Smooth muscle cell (in vitro differentiated cells): ENCODE measurements around the gene NRXN2. TPM values are rescaled to one million over a fixed set of nuclear protein-coding genes. Genes with fewer than 3 reads are reported as not detected.

Experiments used
- DNase-seq: peaks from one replicate; lab custom pipeline; 2025; ENCODE audit not compliant: unreplicated experiment; lab: John Stamatoyannopoulos, UW
- H2AFZ ChIP-seq: fragments of 200-600 bp; sonication (generic); 2 replicates; pipeline ENCODE4 v1.6.0; 2016; ENCODE audit warnings: antibody characterized with exemption, low read depth, mild to moderate bottlenecking
- H3F3A ChIP-seq: fragments of 200-600 bp; sonication (generic); 2 replicates; pipeline ENCODE4 v1.6.0; 2017; ENCODE audit warnings: antibody characterized with exemption, low read depth
- H3K27ac ChIP-seq: fragments of 200-600 bp; sonication (generic); 2 replicates; pipeline ENCODE4 v1.5.1; 2016; ENCODE audit warnings: low read depth, mild to moderate bottlenecking
- H3K27me3 ChIP-seq: fragments of 200-600 bp; sonication (generic); 2 replicates; pipeline ENCODE4 v1.6.1; 2016; ENCODE audit warnings: low read depth, mild to moderate bottlenecking
- H3K36me3 ChIP-seq: fragments of 200-600 bp; sonication (generic); 2 replicates; pipeline ENCODE4 v1.5.1; 2016; ENCODE audit warnings: low read depth
- H3K4me1 ChIP-seq: fragments of 200-600 bp; sonication (generic); 2 replicates; pipeline ENCODE4 v1.5.1; 2016; ENCODE audit warnings: low read depth
- H3K4me2 ChIP-seq: fragments of 200-600 bp; sonication (generic); 2 replicates; pipeline ENCODE4 v1.6.0; 2016; ENCODE audit warnings: mild to moderate bottlenecking
- H3K4me3 ChIP-seq: fragments of 200-600 bp; sonication (generic); 2 replicates; pipeline ENCODE4 v1.5.1; 2016; ENCODE audit warnings: mild to moderate bottlenecking
- H3K79me2 ChIP-seq: fragments of 200-600 bp; sonication (generic); 2 replicates; pipeline ENCODE4 v1.6.0; 2016; ENCODE audit warnings: low read depth, mild to moderate bottlenecking
- H3K9ac ChIP-seq: fragments of 200-600 bp; sonication (generic); 2 replicates; pipeline ENCODE4 v1.6.0; 2016; ENCODE audit warnings: low read depth
- H3K9me3 ChIP-seq: fragments of 200-600 bp; sonication (generic); replicated peaks from 2 replicates; pipeline ENCODE4 v1.5.1; 2016; ENCODE audit warnings: low read depth
- H4K20me1 ChIP-seq: fragments of 200-600 bp; sonication (generic); 2 replicates; pipeline ENCODE4 v1.6.0; 2016; ENCODE audit warnings: low read depth
- WGBS: methylation state at CpG from one replicate; pipeline ENCODE4 v1.1.7; 2016; ENCODE audit warnings: low lambda C conversion rate; 5-methylcytosine and 5-hydroxymethylcytosine counted together
- polyA plus RNA-seq: library from polyadenylated mRNA; unstranded; fragments of >200 nt; fragmentation: Nextera tagmentation; extraction: Ambion mirVana; gene quantifications from 2 replicates; pipeline ENCODE4 v1.2.1, GENCODE V29; 2016
- total RNA-seq: library from RNA; depleted of rRNA; stranded (reverse); fragments of >200 nt; gene quantifications from 2 replicates; pipeline ENCODE4 v1.2.3, GENCODE V29; 2014
- TF ChIP-seq, protein P1 (sequence below): fragments of 200-600 bp; sonication (generic); IDR thresholded peaks from 2 replicates; pipeline ENCODE4 v1.5.1; 2017; ENCODE audit warnings: borderline replicate concordance, mild to moderate bottlenecking, antibody characterized with exemption; ENCODE audit not compliant: insufficient read depth, poor library complexity, severe bottlenecking

Gene NRXN2
- 0.13 and 1.4 TPM in 2 replicates for total RNA-seq
- 1.7 and 2.6 TPM in 2 replicates for polyA plus RNA-seq

DNA sequence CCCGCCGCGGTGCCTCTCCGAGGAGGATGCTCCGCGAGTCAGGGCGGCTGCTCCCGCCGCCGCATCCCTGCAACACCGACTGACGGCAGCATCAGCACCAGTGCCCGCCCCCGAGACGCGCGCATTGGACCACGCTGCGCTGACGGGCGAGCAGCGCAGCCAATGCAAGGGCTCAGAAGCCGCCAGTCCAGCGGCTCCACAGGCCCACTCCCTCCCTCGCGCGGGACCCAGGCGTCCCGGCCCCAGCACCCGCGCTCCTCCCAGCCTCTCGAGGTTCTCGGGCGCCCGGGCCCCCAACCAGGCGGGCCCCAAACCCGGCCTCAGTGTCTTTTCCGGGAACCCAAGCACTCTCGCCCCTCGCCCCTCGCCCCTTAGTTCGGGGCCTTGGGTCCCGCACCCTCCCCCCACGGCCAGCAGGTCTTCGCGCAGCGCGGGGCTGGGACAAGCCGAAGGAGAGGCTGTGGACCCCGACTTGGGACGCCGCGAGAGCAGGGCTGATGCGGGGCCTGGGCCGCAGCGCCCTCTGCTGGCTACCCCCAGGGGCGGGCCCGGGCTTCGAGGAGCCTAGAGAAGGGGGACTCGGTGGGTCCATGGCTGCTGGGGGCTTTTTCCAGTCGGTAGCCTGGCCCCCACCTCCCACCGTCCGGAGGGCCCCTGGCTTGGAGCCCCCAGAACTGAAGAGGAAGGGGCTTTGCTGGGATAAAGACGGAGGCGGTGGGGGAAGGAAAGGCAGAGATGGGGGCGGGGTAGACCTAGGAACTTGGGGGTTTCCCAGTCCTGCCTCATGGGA is at the start of gene NRXN2:
Gene NRXN2, minus strand, starts transcription at position 81 of the 790 bp plus-strand sequence. CDS start 9,498 bp downstream, outside the sequence.
- H2AFZ ChIP-seq: peak within 1 kb of the TSS; percentile 83
- peak within 1 kb of the TSS; percentile 65 for H3K4me3 ChIP-seq
- no peaks in the 10 kb centered on the region for H3F3A ChIP-seq
- peak; percentile 40 for DNase-seq
- no peaks in the 10 kb centered on the region for H3K36me3 ChIP-seq
- peaks cover 35% of the 10 kb centered on the region for H3K27me3 ChIP-seq
- TF ChIP-seq, protein P1, sequence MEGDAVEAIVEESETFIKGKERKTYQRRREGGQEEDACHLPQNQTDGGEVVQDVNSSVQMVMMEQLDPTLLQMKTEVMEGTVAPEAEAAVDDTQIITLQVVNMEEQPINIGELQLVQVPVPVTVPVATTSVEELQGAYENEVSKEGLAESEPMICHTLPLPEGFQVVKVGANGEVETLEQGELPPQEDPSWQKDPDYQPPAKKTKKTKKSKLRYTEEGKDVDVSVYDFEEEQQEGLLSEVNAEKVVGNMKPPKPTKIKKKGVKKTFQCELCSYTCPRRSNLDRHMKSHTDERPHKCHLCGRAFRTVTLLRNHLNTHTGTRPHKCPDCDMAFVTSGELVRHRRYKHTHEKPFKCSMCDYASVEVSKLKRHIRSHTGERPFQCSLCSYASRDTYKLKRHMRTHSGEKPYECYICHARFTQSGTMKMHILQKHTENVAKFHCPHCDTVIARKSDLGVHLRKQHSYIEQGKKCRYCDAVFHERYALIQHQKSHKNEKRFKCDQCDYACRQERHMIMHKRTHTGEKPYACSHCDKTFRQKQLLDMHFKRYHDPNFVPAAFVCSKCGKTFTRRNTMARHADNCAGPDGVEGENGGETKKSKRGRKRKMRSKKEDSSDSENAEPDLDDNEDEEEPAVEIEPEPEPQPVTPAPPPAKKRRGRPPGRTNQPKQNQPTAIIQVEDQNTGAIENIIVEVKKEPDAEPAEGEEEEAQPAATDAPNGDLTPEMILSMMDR: peak; percentile 99
- H3K9me3 ChIP-seq: no peaks in the 10 kb centered on the region
- peak within 1 kb of the TSS; percentile 76 for H3K9ac ChIP-seq
- H4K20me1 ChIP-seq: no peaks in the 10 kb centered on the region
- no peaks in the 10 kb centered on the region for H3K79me2 ChIP-seq
- no peak within 1 kb of the TSS for H3K27ac ChIP-seq
- peak within 1 kb of the TSS; percentile 95 for H3K4me2 ChIP-seq
- H3K4me1 ChIP-seq: no peaks in the 10 kb centered on the region
- 5% methylated on average over 52 of the region's 66 CpGs for WGBS

DNA sequence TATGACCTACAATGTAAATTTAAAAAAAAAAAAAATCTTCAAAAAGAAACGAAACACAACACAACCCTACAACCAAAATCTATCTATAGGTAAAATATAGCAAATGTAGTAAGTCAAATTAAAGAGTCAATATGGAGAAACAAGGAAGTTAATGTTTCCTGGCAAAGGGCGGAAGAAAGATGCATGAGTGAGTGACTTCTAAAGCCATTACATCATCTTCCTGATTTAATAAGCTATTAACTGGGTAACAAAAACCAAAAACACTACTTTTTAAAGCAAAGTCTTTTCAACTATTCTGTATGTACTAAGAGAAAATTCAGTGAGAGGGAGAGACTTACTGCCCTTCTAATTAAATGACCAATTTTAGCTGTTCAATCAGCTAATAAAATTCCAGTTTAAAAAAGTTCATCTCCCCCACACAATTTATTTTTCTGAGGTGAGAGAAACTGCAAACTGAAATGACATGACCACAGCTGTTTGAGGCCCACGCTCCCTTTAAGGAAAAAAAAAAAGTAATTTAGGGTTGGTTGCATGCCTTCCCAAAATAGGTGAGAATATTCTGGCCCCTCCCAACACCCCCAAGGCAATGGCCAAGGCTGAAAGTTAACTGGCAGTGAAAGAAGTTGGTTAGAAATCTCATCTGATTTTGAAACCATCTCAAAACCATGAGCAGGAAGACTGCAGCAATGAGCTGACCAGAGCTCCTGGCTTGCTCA is 49.5 kb upstream of the NRXN2 start:
- 87% methylated on average over 3 of the region's 3 CpGs for WGBS
- Histone ChIP-seq H3K36me3 (peaks cover 43% of the 10 kb centered on the region), H3K4me2 (no peak overlapping the region)

DNA sequence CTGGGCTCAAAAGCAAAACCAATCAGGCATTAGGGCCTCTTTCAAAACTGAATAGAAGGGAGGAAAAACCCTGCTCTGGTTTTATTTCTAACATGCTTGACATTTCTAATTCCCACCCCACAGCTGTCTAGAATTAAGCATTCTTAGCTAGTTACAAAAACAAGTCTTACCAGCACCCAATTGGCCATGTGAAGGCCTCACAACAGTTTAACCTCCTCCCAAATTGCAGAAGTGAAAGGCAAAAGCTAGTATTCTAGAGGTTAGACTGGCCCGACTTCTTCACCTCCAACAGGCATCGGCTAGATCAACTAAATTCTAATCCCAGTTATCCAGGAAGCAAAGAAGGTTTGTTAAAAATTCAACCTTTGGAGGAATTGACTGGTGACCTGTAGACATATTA is 48.9 kb upstream of the NRXN2 start:
- no peak overlapping the region for H2AFZ ChIP-seq
- peaks cover 100% of the 10 kb centered on the region for H4K20me1 ChIP-seq
- no peak overlapping the region for H3K9ac ChIP-seq
- no peak overlapping the region for H3K4me3 ChIP-seq
- H3K27ac ChIP-seq: no peak overlapping the region
- peaks cover 43% of the 10 kb centered on the region for H3K36me3 ChIP-seq
- H3K27me3 ChIP-seq: no peaks in the 10 kb centered on the region
- TF ChIP-seq, protein P1: no peak
- H3K4me1 ChIP-seq: peaks cover 13% of the 10 kb centered on the region
- 94% methylated on average over 2 of the region's 2 CpGs for WGBS
- DNase-seq: no peak
- peaks cover 68% of the 10 kb centered on the region for H3F3A ChIP-seq
- peaks cover 70% of the 10 kb centered on the region for H3K79me2 ChIP-seq
- H3K4me2 ChIP-seq: no peak overlapping the region
- no peaks in the 10 kb centered on the region for H3K9me3 ChIP-seq

More for the DNA sequence above, 49.5 kb upstream of the NRXN2 start:
- Histone ChIP-seq H3K27ac (no peak overlapping the region), H4K20me1 (peaks cover 100% of the 10 kb centered on the region), H3K27me3 (no peaks in the 10 kb centered on the region), H3K9me3 (no peaks in the 10 kb centered on the region), H3K79me2 (peaks cover 71% of the 10 kb centered on the region), H3K4me3 (no peak overlapping the region), H3F3A (peaks cover 68% of the 10 kb centered on the region), H3K9ac (no peak overlapping the region), H2AFZ (no peak overlapping the region), H3K4me1 (peaks cover 16% of the 10 kb centered on the region)
- no peak for DNase-seq
- TF ChIP-seq, protein P1: no peak
